ENCODE measurements around the gene PUS7L. TPM values are rescaled to one million over a fixed set of nuclear protein-coding genes. Genes with fewer than 3 reads are reported as not detected.

The PUS7L gene
- total and polyA plus RNA-seq, 2 of the 13 experiments (the other 11 are each of a cell fraction or from before 2014, with no cell fraction given), result 6.5 to 37.6 TPM

- H2AFZ ChIP-seq (ENCODE audit: low read length), result no peak overlapping the region
- ChIA-PET CTCF (ENCODE audit: low intra/inter-chr PET ratio, low total read pairs) (no interaction called here), POLR2A (no interaction called here)
- intact Hi-C loops (cut with micrococcal nuclease; ENCODE audit: unreplicated experiment) (no loop called here), in situ Hi-C loops (cut with HindIII; ENCODE audit: extremely low pct_ligation_motif_present, low pct_unique_long_range_greater_than_20kb) (no loop called here)
- H4K20me1 ChIP-seq (ENCODE audit: insufficient read depth, low read length), result no peaks in the 10 kb centered on the region
- DNase-seq (ENCODE audit: low spot score), result no peak
- no TSS peak for BruUV-seq (replicated peaks)
- TF ChIP-seq SCMH1 (CRISPR knock-in tag; IDR thresholded peaks at IDR 0.05; ENCODE audit: borderline replicate concordance) (no peak), ZNF431 (CRISPR knock-in tag; IDR thresholded peaks at IDR 0.05; ENCODE audit: borderline replicate concordance, low read depth) (no peak), RBM39 (IDR thresholded peaks at IDR 0.05; ENCODE audit: low read depth, low read length, poor library complexity, severe bottlenecking) (no peak), MEIS1 (CRISPR knock-in tag; IDR thresholded peaks at IDR 0.05; ENCODE audit: borderline replicate concordance) (no peak), RARA (CRISPR knock-in tag; IDR thresholded peaks at IDR 0.05) (no peak), RAD21 (CRISPR knock-in tag; IDR thresholded peaks at IDR 0.05) (no peak), GFI1 (CRISPR knock-in tag; IDR thresholded peaks at IDR 0.05; ENCODE audit: borderline replicate concordance) (no peak), ASH2L (IDR thresholded peaks at IDR 0.05; ENCODE audit: insufficient read length, low read depth, low read length) (no peak), ZNF430 (CRISPR knock-in tag; IDR thresholded peaks at IDR 0.05) (no peak), ZNF839 (CRISPR knock-in tag; IDR thresholded peaks at IDR 0.05; ENCODE audit: borderline replicate concordance) (no peak), FOXO1 (CRISPR knock-in tag; IDR thresholded peaks at IDR 0.05) (no peak), ZNF343 (CRISPR knock-in tag; IDR thresholded peaks at IDR 0.05) (no peak), FOXJ3 (CRISPR knock-in tag; IDR thresholded peaks at IDR 0.05; ENCODE audit: borderline replicate concordance) (no peak), SIX1 (CRISPR knock-in tag; IDR thresholded peaks at IDR 0.05; ENCODE audit: borderline replicate concordance) (no peak), PBX2 (CRISPR knock-in tag; IDR thresholded peaks at IDR 0.05) (no peak)
- TF ChIP-seq, protein P1, sequence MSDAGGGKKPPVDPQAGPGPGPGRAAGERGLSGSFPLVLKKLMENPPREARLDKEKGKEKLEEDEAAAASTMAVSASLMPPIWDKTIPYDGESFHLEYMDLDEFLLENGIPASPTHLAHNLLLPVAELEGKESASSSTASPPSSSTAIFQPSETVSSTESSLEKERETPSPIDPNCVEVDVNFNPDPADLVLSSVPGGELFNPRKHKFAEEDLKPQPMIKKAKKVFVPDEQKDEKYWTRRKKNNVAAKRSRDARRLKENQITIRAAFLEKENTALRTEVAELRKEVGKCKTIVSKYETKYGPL (CRISPR knock-in tag; IDR thresholded peaks at IDR 0.05), result no peak
- TF ChIP-seq, protein P2, sequence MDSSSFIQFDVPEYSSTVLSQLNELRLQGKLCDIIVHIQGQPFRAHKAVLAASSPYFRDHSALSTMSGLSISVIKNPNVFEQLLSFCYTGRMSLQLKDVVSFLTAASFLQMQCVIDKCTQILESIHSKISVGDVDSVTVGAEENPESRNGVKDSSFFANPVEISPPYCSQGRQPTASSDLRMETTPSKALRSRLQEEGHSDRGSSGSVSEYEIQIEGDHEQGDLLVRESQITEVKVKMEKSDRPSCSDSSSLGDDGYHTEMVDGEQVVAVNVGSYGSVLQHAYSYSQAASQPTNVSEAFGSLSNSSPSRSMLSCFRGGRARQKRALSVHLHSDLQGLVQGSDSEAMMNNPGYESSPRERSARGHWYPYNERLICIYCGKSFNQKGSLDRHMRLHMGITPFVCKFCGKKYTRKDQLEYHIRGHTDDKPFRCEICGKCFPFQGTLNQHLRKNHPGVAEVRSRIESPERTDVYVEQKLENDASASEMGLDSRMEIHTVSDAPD (CRISPR knock-in tag; IDR thresholded peaks at IDR 0.05), result no peak
- no peak for ATAC-seq
- no peak overlapping the region for H3K27ac ChIP-seq (ENCODE audit: extremely low read length, insufficient read depth, low read length)
- H3K36me3 ChIP-seq (replicated peaks in 1 of 2; ENCODE audit: control insufficient read depth in 1 of 2, insufficient read depth in 2 of 2, low read length in 2 of 2), result peaks cover 1 to 47% of the 10 kb centered on the region in 2 experiments; a peak in 4 of 5 replicates
- no peaks in the 10 kb centered on the region for H3K27me3 ChIP-seq (ENCODE audit: control insufficient read depth in 1 of 2, insufficient read depth in 2 of 2, low read length in 2 of 2)
- H3K79me2 ChIP-seq (ENCODE audit: insufficient read depth, low read length), result no peaks in the 10 kb centered on the region
- H3K9ac ChIP-seq (ENCODE audit: insufficient read depth, low read depth, low read length), result no peak overlapping the region
- no peaks in the 10 kb centered on the region for H3K4me1 ChIP-seq (ENCODE audit: insufficient read depth, low read length)
- no peak for FAIRE-seq
- H3K9me3 ChIP-seq (ENCODE audit: low read length), result no peaks in the 10 kb centered on the region
- no peak overlapping the region for H3K4me2 ChIP-seq (ENCODE audit: low read depth, low read length)
- H3K4me3 ChIP-seq (replicated peaks in 1 of 3; ENCODE audit: insufficient read depth in 1 of 3, low read depth in 2 of 3, low read length in 3 of 3), result no peak overlapping the region
These were observed 16.5 kb downstream of the PUS7L start for GRCh38 chr12:43742106-43742505.

Data from HepG2 (cell line).